Measurements from ENCODE around the gene RAC3. TPM values are rescaled to one million over a fixed set of nuclear protein-coding genes. Genes with fewer than 3 reads are reported as not detected.

Gene RAC3
- total RNA-seq, 2 donors from 2014 or later = 41.8 to 93.9 TPM

DNA sequence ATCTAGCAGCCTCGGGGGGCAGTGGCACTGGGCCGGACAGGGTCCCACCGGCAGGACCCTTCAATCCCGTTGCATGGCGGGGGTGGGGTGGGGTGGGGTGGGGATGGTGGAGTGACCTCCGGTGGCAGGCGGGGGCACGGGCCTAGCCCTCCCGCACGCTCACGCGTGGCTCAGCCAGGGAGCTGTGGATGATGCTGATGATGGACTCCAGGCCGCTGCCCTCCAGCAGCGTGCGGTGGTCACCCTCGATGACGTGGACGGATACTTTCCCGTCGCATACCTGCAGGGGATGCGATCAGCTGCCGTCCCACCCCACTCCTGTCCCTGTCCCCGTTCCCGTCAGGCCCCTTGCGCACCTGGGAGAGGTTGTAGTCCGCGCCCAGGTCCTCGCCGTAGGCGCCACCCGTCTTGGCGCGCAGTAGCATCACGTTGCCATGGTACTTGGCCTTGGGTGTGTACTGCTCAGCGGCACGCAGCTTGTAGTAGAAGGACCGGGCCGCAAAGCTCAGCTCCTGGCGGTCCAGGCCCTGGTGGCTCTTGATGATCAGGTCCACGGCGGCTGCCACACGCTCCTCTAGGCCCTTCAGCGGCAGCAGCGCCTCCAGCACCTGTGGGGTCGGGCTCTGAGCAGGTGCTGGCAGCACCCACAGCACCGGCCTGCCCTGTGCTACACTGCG, 47.7 kb downstream of the RAC3 start:
- H3K27me3 ChIP-seq (replicated peaks; ENCODE audit: insufficient read depth) = no peaks in the 10 kb centered on the region
- H3K4me3 ChIP-seq = no peak overlapping the region
- no peaks in the 10 kb centered on the region for H3K9me3 ChIP-seq
- intact Hi-C loops (cut with DNase I) = no loop called here
- 92% methylated on average over 35 of the region's 47 CpGs for WGBS
- H3K4me1 ChIP-seq (replicated peaks) = no peaks in the 10 kb centered on the region
- H3K27ac ChIP-seq = no peak overlapping the region
- no peak for DNase-seq (ENCODE audit: low spot score)
- peaks cover 37 to 38% of the 10 kb centered on the region in 2 donors for H3K36me3 ChIP-seq
- no peak for TF ChIP-seq POLR2A (IDR thresholded peaks at IDR 0.05)
- no peak for TF ChIP-seq POLR2AphosphoS5 (IDR thresholded peaks at IDR 0.05)
- TF ChIP-seq CTCF (IDR thresholded peaks at IDR 0.05) = no peak

DNA sequence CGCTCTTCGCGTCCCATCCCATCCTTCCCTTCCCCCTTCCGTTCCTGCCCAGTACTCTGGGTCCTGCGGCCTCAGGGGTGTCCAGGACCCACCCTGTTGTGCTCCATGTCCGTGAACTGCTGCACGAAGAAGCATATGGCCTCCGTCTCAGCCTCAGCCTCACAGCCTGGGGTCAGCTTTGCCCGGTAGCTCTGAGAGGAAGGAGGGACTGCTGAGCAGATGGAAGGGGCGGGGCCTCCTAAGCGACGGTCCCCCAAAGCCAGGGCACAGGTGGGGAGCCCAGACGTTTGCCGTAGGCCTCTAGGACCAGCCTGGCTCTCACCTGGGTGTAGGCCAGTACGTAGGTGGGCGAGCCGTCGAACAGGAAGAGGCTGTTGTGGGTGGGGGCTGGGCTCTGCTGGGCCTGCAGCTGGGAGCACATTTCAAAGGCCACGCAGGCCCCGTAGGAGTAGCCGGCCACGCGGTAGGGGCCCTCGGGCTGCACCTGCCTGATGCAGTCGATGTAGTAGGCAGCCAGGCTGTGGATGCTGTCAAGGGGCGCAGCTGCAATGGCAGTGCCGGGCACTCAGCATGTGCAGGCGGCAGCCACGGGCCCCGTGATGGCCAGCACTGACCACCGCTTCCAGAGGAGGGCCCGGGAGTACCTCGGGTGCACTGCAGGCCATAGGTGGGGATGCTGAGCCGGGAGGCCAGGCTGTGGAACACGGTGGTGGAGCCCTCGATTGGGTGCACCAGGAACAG, 48.7 kb downstream of the RAC3 start:
- Histone ChIP-seq H3K4me3 (no peak overlapping the region), H3K27ac (no peak overlapping the region), H3K36me3 (peaks cover 47 to 48% of the 10 kb centered on the region in 2 donors), H3K4me1 (replicated peaks) (no peaks in the 10 kb centered on the region), H3K27me3 (replicated peaks; ENCODE audit: insufficient read depth) (no peaks in the 10 kb centered on the region), H3K9me3 (no peaks in the 10 kb centered on the region)
- DNase-seq (ENCODE audit: low spot score) = no peak
- TF ChIP-seq POLR2A (IDR thresholded peaks at IDR 0.05) = no peak
- no peak for TF ChIP-seq CTCF (IDR thresholded peaks at IDR 0.05)
- TF ChIP-seq POLR2AphosphoS5 (IDR thresholded peaks at IDR 0.05) = no peak
- intact Hi-C loops (cut with DNase I) = no loop called here
- 91% methylated on average over 36 of the region's 36 CpGs for WGBS

DNA sequence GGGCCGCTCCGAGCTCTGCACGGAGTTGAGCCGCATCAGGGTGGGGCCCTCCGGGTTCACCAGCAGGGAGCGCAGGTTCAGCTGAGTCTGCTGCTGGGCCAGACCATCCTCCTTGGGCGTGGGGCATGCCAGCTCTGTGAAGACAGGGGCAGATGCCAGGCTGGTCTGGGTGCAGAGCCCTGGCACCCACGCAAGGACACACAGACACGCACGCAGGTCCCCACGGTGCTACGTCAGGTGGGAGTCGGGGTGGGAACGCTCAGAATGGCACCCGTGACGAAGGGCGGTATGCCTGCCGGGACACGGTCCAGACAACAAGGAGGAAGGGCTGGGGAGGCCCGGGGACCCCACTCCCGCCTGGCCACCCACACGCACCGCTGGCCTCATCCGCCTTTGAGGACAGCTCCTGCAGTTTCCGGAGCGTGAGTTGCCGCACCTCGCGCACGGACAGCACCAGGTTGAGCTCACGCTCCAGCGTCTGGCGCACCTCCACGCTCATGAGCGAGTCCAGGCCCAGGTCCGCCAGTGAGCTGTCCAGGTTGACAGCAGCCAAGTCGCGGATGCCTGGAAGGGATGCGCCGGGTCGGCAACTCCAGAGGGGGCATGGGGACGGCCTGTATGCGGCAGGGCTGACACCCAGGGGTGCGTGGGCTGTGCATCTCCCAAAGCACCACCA, 49.4 kb downstream of the RAC3 start:
- intact Hi-C loops (cut with DNase I) = no loop called here
- Histone ChIP-seq H3K27me3 (replicated peaks; ENCODE audit: insufficient read depth) (no peaks in the 10 kb centered on the region), H3K27ac (no peak overlapping the region), H3K9me3 (no peaks in the 10 kb centered on the region), H3K4me3 (no peak overlapping the region), H3K4me1 (replicated peaks) (no peaks in the 10 kb centered on the region), H3K36me3 (peaks cover 50 to 55% of the 10 kb centered on the region in 2 donors)
- TF ChIP-seq POLR2AphosphoS5 (IDR thresholded peaks at IDR 0.05) (no peak), POLR2A (IDR thresholded peaks at IDR 0.05) (no peak), CTCF (IDR thresholded peaks at IDR 0.05) (no peak)
- 92% methylated on average over 41 of the region's 44 CpGs for WGBS
- DNase-seq (ENCODE audit: low spot score) = no peak

DNA sequence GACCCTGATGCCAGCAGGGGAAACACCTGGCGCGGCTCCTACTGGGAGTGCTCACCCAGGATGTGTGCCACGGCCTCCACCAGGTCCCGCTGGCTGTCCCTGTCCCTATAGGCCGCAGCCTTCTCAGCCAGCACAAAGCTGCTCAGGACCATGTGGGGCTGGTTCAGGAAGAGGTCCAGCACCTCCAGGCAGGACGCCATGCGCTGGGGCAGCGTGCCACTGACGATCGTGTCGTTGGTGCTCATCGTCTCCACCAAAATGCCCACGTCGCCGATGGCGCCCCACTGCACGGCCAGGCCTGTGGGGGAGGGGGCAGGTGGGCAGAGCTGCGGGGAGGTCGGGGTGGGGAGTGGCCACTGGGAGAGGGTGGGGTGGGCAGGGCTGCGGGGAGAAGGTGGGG, 50.1 kb downstream of the RAC3 start:
- Histone ChIP-seq H3K36me3 (peaks cover 56 to 61% of the 10 kb centered on the region in 2 donors), H3K4me1 (replicated peaks) (no peaks in the 10 kb centered on the region), H3K4me3 (no peak overlapping the region), H3K9me3 (no peaks in the 10 kb centered on the region), H3K27ac (no peak overlapping the region), H3K27me3 (replicated peaks; ENCODE audit: insufficient read depth) (no peaks in the 10 kb centered on the region)
- TF ChIP-seq POLR2AphosphoS5 (IDR thresholded peaks at IDR 0.05) (no peak), POLR2A (IDR thresholded peaks at IDR 0.05) (no peak), CTCF (IDR thresholded peaks at IDR 0.05) (no peak)
- intact Hi-C loops (cut with DNase I) = no loop called here
- no peak for DNase-seq (ENCODE audit: low spot score)
- WGBS = 91% methylated on average over 18 of the region's 20 CpGs
